HepG2 (cell line): Measurements from ENCODE around the gene GMEB1. TPM values are rescaled to one million over a fixed set of nuclear protein-coding genes. Genes with fewer than 3 reads are reported as not detected.

Source experiments
- ATRX ChIP-seq: sonication (generic); formaldehyde crosslinking; IDR thresholded peaks from 2 replicates; pipeline ENCODE4 v1.4.0; 2020; ENCODE audit warnings: missing genetic modification reagents, borderline replicate concordance
- CBX2 ChIP-seq, 2 experiments: fragments of 200-600 bp in 1 of 2; sonication (generic); formaldehyde crosslinking in 1 of 2; IDR thresholded peaks; 2 replicates each; pipeline versions ENCODE4 v1.7.0 to v1.8.1; 2018 to 2022; ENCODE audit warnings: low read depth in 2 of 2, low read length in 1 of 2, mild to moderate bottlenecking in 1 of 2, missing genetic modification reagents in 1 of 2
- CEBPG ChIP-seq: IDR thresholded peaks from 2 replicates; pipeline ENCODE4 v1.6.1; 2016
- GRHL1 ChIP-seq: sonication (generic); formaldehyde crosslinking; conservative IDR thresholded peaks from 2 replicates; pipeline ENCODE4 v1.8.0; 2022; ENCODE audit warnings: missing genetic modification reagents
- HOXA3 ChIP-seq: sonication (generic); formaldehyde crosslinking; IDR thresholded peaks from 2 replicates; pipeline ENCODE4 v1.5.0; 2020; ENCODE audit warnings: missing genetic modification reagents
- HOXA5 ChIP-seq: sonication (generic); formaldehyde crosslinking; IDR thresholded peaks from 2 replicates; pipeline ENCODE4 v1.4.0; 2020; ENCODE audit warnings: missing genetic modification reagents
- HOXD1 ChIP-seq: sonication (generic); formaldehyde crosslinking; IDR thresholded peaks from 2 replicates; pipeline ENCODE4 v1.5.0; 2020; ENCODE audit warnings: missing genetic modification reagents
- IKZF4 ChIP-seq: sonication (generic); formaldehyde crosslinking; IDR thresholded peaks from 2 replicates; pipeline ENCODE4 v1.5.1; 2020; ENCODE audit warnings: borderline replicate concordance, mild to moderate bottlenecking, low read depth, missing genetic modification reagents; ENCODE audit errors: not compliant biosample characterization
- ISX ChIP-seq: sonication (generic); formaldehyde crosslinking; conservative IDR thresholded peaks from 2 replicates; pipeline ENCODE4 v1.5.0; 2020; ENCODE audit warnings: missing genetic modification reagents
- MYNN ChIP-seq: sonication (generic); formaldehyde crosslinking; IDR thresholded peaks from 2 replicates; pipeline ENCODE4 v1.4.0; 2020; ENCODE audit warnings: mild to moderate bottlenecking, low read depth, missing genetic modification reagents
- NCOA2 ChIP-seq: sonication (generic); formaldehyde crosslinking; IDR thresholded peaks from 2 replicates; pipeline ENCODE4 v1.8.0; 2022; ENCODE audit warnings: inconsistent platforms
- NPAS2 ChIP-seq: sonication (generic); formaldehyde crosslinking; IDR thresholded peaks from 2 replicates; pipeline ENCODE4 v1.8.0; 2022; ENCODE audit warnings: mild to moderate bottlenecking, missing genetic modification reagents, borderline replicate concordance
- NR2F2 ChIP-seq: IDR thresholded peaks from 2 replicates; pipeline ENCODE4 v1.6.1; 2012; ENCODE audit warnings: low read depth, inconsistent platforms, borderline replicate concordance
- RXRB ChIP-seq: IDR thresholded peaks from 2 replicates; pipeline ENCODE4 v1.6.1; 2016; ENCODE audit warnings: borderline replicate concordance, missing genetic modification reagents, missing compliant biosample characterization
- SMAD1 ChIP-seq: sonication (generic); formaldehyde crosslinking; IDR thresholded peaks from 2 replicates; pipeline ENCODE4 v1.4.0; 2020; ENCODE audit warnings: missing genetic modification reagents, low read depth, mild to moderate bottlenecking, borderline replicate concordance
- SMAD9 ChIP-seq: sonication (generic); formaldehyde crosslinking; IDR thresholded peaks from 2 replicates; pipeline ENCODE4 v1.5.1; 2020; ENCODE audit warnings: mild to moderate bottlenecking, missing genetic modification reagents
- TCF7 ChIP-seq: sonication (generic); IDR thresholded peaks from 2 replicates; pipeline ENCODE4 v1.6.1; 2016; ENCODE audit warnings: antibody characterized with exemption, low read depth
- TOPORS ChIP-seq: sonication (generic); formaldehyde crosslinking; IDR thresholded peaks from 2 replicates; pipeline ENCODE4 v1.8.0; 2023; ENCODE audit warnings: mild to moderate bottlenecking, missing genetic modification reagents
- TSC22D2 ChIP-seq: sonication (generic); formaldehyde crosslinking; IDR thresholded peaks from 2 replicates; pipeline ENCODE4 v1.5.1; 2020; ENCODE audit warnings: missing genetic modification reagents, mild to moderate bottlenecking, borderline replicate concordance
- ZBTB25 ChIP-seq: IDR thresholded peaks from 2 replicates; pipeline ENCODE4 v1.6.1; 2018; ENCODE audit warnings: missing genetic modification reagents
- ZNF263 ChIP-seq: sonication (generic); formaldehyde crosslinking; IDR thresholded peaks from 2 replicates; pipeline ENCODE4 v1.4.0; 2020; ENCODE audit warnings: missing genetic modification reagents
- ZNF292 ChIP-seq: sonication (generic); formaldehyde crosslinking; IDR thresholded peaks from 2 replicates; pipeline ENCODE4 v1.8.1; 2022; ENCODE audit warnings: mild to moderate bottlenecking, low read depth, missing genetic modification reagents, borderline replicate concordance
- ZNF382 ChIP-seq: sonication (generic); formaldehyde crosslinking; IDR thresholded peaks from 2 replicates; pipeline ENCODE4 v1.5.0; 2020; ENCODE audit warnings: missing genetic modification reagents, mild to moderate bottlenecking, borderline replicate concordance
- polyA plus RNA-seq, 8 experiments: library from polyadenylated mRNA; depleted of rRNA in 3 of 8; stranded (reverse) in 7 of 8; unstranded in 1 of 8; fragments of >200 nt; fragmentation: Illumina TruSeq in 4 of 8; extraction: Trizol in 4 of 8; gene quantifications; 2 replicates each; pipeline versions ENCODE4 v1.2.1 to v1.2.3, GENCODE V29; 2011 to 2016; ENCODE audit warnings: low read depth in 4 of 8, missing spikeins in 1 of 8, mixed read lengths in 1 of 8; ENCODE audit not compliant: insufficient read depth in 1 of 8
- total RNA-seq, 5 experiments: library from RNA; depleted of rRNA; stranded (reverse); fragments of >200 nt; fragmentation: Illumina TruSeq; extraction: Trizol; gene quantifications; 2 replicates each; pipeline ENCODE4 v1.2.3, GENCODE V29; 2016; ENCODE audit warnings: low read depth in 1 of 5
- TF ChIP-seq, protein P1 (sequence below): sonication (generic); formaldehyde crosslinking; IDR thresholded peaks from 2 replicates; pipeline ENCODE4 v1.5.1; 2020; ENCODE audit warnings: missing genetic modification reagents, mild to moderate bottlenecking, borderline replicate concordance

Gene GMEB1
- total and polyA plus RNA-seq, 2 of the 13 experiments (the other 11 are each of a cell fraction or from before 2014, with no cell fraction given) = 3.0 to 6.0 TPM

GRCh38 chr1:28642847-28643635 lies 25.5 kb upstream of the GMEB1 start, which contains the start of gene TAF12 (continued):
- TF ChIP-seq HOXD1 (CRISPR knock-in tag) (peak; percentile 53; the same call in 1 of the 2 replicates), SMAD1 (CRISPR knock-in tag) (no peak; the same call in 1 of the 2 replicates), ZBTB25 (CRISPR knock-in tag) (peak; percentile 70), HOXA3 (CRISPR knock-in tag) (peak; percentile 91), IKZF4 (CRISPR knock-in tag) (no peak), TSC22D2 (CRISPR knock-in tag) (peak; percentile 50; the same call in 1 of the 2 replicates), GRHL1 (no peak), CEBPG (CRISPR knock-in tag) (peak; percentile 30; the same call in 1 of the 2 replicates), ZNF292 (no peak; the same call in 1 of the 2 replicates), RXRB (peak; percentile 66), ISX (CRISPR knock-in tag) (no peak), CBX2 (IDR thresholded peaks at IDR 0.05; ENCODE audit: low read depth, low read length) (no peak), CBX2 (CRISPR knock-in tag; IDR thresholded peaks at IDR 0.05; ENCODE audit: low read depth) (no peak), ZNF263 (CRISPR knock-in tag) (0 out of 2 replicates have a peak, but pooled peaks have one; percentile 26), SMAD9 (CRISPR knock-in tag) (peak; percentile 57; the same call in 1 of the 2 replicates), NCOA2 (CRISPR knock-in tag) (peak; percentile 16), ATRX (CRISPR knock-in tag) (no peak), HOXA5 (CRISPR knock-in tag) (peak; percentile 69; the same call in 1 of the 2 replicates), NPAS2 (no peak), TCF7 (no peak), NR2F2 (peak; percentile 22; the same call in 1 of the 2 replicates), MYNN (CRISPR knock-in tag) (peak; percentile 66; the same call in 1 of the 2 replicates), ZNF382 (no peak), TOPORS (peak; percentile 53; the same call in 1 of the 2 replicates)
- TF ChIP-seq, protein P1, sequence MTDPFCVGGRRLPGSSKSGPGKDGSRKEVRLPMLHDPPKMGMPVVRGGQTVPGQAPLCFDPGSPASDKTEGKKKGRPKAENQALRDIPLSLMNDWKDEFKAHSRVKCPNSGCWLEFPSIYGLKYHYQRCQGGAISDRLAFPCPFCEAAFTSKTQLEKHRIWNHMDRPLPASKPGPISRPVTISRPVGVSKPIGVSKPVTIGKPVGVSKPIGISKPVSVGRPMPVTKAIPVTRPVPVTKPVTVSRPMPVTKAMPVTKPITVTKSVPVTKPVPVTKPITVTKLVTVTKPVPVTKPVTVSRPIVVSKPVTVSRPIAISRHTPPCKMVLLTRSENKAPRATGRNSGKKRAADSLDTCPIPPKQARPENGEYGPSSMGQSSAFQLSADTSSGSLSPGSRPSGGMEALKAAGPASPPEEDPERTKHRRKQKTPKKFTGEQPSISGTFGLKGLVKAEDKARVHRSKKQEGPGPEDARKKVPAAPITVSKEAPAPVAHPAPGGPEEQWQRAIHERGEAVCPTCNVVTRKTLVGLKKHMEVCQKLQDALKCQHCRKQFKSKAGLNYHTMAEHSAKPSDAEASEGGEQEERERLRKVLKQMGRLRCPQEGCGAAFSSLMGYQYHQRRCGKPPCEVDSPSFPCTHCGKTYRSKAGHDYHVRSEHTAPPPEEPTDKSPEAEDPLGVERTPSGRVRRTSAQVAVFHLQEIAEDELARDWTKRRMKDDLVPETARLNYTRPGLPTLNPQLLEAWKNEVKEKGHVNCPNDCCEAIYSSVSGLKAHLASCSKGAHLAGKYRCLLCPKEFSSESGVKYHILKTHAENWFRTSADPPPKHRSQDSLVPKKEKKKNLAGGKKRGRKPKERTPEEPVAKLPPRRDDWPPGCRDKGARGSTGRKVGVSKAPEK (CRISPR knock-in tag) = no peak
